H1 (cell line): ENCODE data around the gene BICRAL. TPM values are rescaled to one million over a fixed set of nuclear protein-coding genes. Genes with fewer than 3 reads are reported as not detected.

ENCODE experiments used
- CTCF ChIA-PET: fragments of 300-600 bp; sonication (Branson Sonifier 250); formaldehyde crosslinking; loops from one replicate; lab custom pipeline; 2021; ENCODE audit not compliant: partially characterized antibody; lab: Charles Lee
- POLR2A ChIA-PET: fragments of 300-600 bp; sonication (Branson Sonifier 250); formaldehyde crosslinking; loops from one replicate; lab custom pipeline; 2021; ENCODE audit warnings: inconsistent platforms; ENCODE audit not compliant: partially characterized antibody; lab: Charles Lee
- DNase-seq, 2 experiments: peaks; one replicate each; pipeline versions ENCODE4 v3.0.0 to v3.0.0-alpha.2; 2010 to 2022; ENCODE audit warnings: low spot score in 2 of 2, low read depth in 1 of 2, mixed read lengths in 1 of 2
- FAIRE-seq: peaks from 2 replicates; lab custom pipeline; 2011; peaks lifted over from hg19 to GRCh38; lab: Jason Lieb, UNC
- H2AFZ ChIP-seq: 2 replicates; pipeline ENCODE4 v1.8.1; 2012; ENCODE audit warnings: low read length, inconsistent platforms
- H2AK5ac ChIP-seq: 2 replicates; pipeline ENCODE4 v1.6.1; 2013; ENCODE audit warnings: low read depth, low read length
- H2BK120ac ChIP-seq: replicated peaks from 2 replicates; pipeline ENCODE3; 2013; ENCODE audit warnings: low read depth, low read length, inconsistent platforms
- H2BK12ac ChIP-seq: 2 replicates; pipeline ENCODE4 v1.6.1; 2013; ENCODE audit warnings: low read depth, low read length
- H2BK15ac ChIP-seq: 2 replicates; pipeline ENCODE4 v1.6.1; 2013; ENCODE audit warnings: low read length
- H2BK20ac ChIP-seq: 2 replicates; pipeline ENCODE4 v1.6.1; 2013; ENCODE audit warnings: low read length
- H2BK5ac ChIP-seq: 2 replicates; pipeline ENCODE4 v1.6.1; 2013; ENCODE audit warnings: low read depth, low read length
- H3K14ac ChIP-seq: 2 replicates; pipeline ENCODE4 v1.6.1; 2013; ENCODE audit warnings: inconsistent platforms; ENCODE audit not compliant: insufficient read length
- H3K18ac ChIP-seq: 2 replicates; pipeline ENCODE4 v1.6.1; 2013; ENCODE audit warnings: low read length; ENCODE audit errors: extremely low read depth
- H3K23ac ChIP-seq: 2 replicates; pipeline ENCODE4 v1.6.1; 2013; ENCODE audit warnings: inconsistent platforms; ENCODE audit not compliant: insufficient read length
- H3K23me2 ChIP-seq: 2 replicates; pipeline ENCODE4 v1.6.1; 2013; ENCODE audit warnings: low read depth, low read length
- H3K27ac ChIP-seq: 2 replicates; pipeline ENCODE4 v1.6.1; 2011; ENCODE audit warnings: low read depth, low read length, inconsistent platforms
- H3K27me3 ChIP-seq, 4 experiments: replicated peaks in 1 of 4; 1 replicate in 1 of 4; 2 replicates in 3 of 4; pipeline versions ENCODE4 v1.6.1 to v1.8.1; 2011 to 2013; ENCODE audit warnings: low read length in 3 of 4, mild to moderate bottlenecking in 3 of 4, inconsistent platforms in 2 of 4, mixed read lengths in 2 of 4, moderate library complexity in 1 of 4; ENCODE audit not compliant: control insufficient read depth in 3 of 4, insufficient read depth in 3 of 4; ENCODE audit errors: extremely low read depth in 1 of 4
- H3K36me3 ChIP-seq, 4 experiments: 2 replicates each; pipeline versions ENCODE4 v1.6.1 to v1.8.1; 2011 to 2013; ENCODE audit warnings: mild to moderate bottlenecking in 4 of 4, low read length in 3 of 4, moderate library complexity in 2 of 4, control low read depth in 1 of 4, inconsistent platforms in 1 of 4; ENCODE audit not compliant: insufficient read depth in 4 of 4, control insufficient read depth in 2 of 4
- H3K4ac ChIP-seq: replicated peaks from 2 replicates; pipeline ENCODE3; 2013; ENCODE audit warnings: low read length, low read depth, mixed read lengths, inconsistent platforms; ENCODE audit not compliant: insufficient read length
- H3K4me1 ChIP-seq, 4 experiments: replicated peaks in 1 of 4; 1 replicate in 1 of 4; 2 replicates in 3 of 4; pipeline versions ENCODE4 v1.6.1 to v1.8.1; 2011 to 2013; ENCODE audit warnings: low read length in 3 of 4, inconsistent platforms in 2 of 4, mixed read lengths in 1 of 4; ENCODE audit not compliant: insufficient read depth in 4 of 4, control insufficient read depth in 3 of 4
- H3K4me2 ChIP-seq, 2 experiments: 2 replicates each; pipeline versions ENCODE4 v1.6.1 to v1.8.1; 2011 to 2013; ENCODE audit warnings: low read depth in 2 of 2, low read length in 2 of 2, control low read depth in 1 of 2, inconsistent platforms in 1 of 2, mild to moderate bottlenecking in 1 of 2; ENCODE audit not compliant: insufficient read depth in 1 of 2
- H3K4me3 ChIP-seq, 4 experiments: fragments of 200-600, 300-600 bp in 1 of 4; sonication (generic), shearing (Covaris generic), sonication (Bioruptor Twin) in 1 of 4; 2 replicates each; pipeline versions ENCODE4 v1.5.1 to v1.8.1; 2011 to 2016; ENCODE audit warnings: low read length in 4 of 4, low read depth in 3 of 4, control low read depth in 2 of 4, inconsistent platforms in 2 of 4, mild to moderate bottlenecking in 2 of 4, mixed read lengths in 1 of 4, moderate library complexity in 1 of 4; ENCODE audit not compliant: insufficient read depth in 2 of 4; ENCODE audit errors: extremely low read depth in 1 of 4
- H3K56ac ChIP-seq: replicated peaks from 2 replicates; pipeline ENCODE3; 2013; ENCODE audit warnings: low read depth, mild to moderate bottlenecking, mixed read lengths, low read length, inconsistent platforms; ENCODE audit not compliant: insufficient read length
- H3K79me1 ChIP-seq: 2 replicates; pipeline ENCODE4 v1.6.1; 2013; ENCODE audit warnings: low read depth, low read length, control low read depth
- H3K79me2 ChIP-seq, 2 experiments: 2 replicates each; pipeline versions ENCODE4 v1.6.1 to v1.8.1; 2012 to 2013; ENCODE audit warnings: low read length in 2 of 2, mild to moderate bottlenecking in 2 of 2, inconsistent platforms in 1 of 2; ENCODE audit not compliant: insufficient read depth in 2 of 2, control insufficient read depth in 1 of 2
- H3K9ac ChIP-seq, 4 experiments: replicated peaks in 1 of 4; 1 replicate in 1 of 4; 2 replicates in 3 of 4; pipeline versions ENCODE4 v1.6.1 to v1.8.1; 2011 to 2013; ENCODE audit warnings: low read depth in 3 of 4, low read length in 3 of 4, control low read depth in 2 of 4, mild to moderate bottlenecking in 2 of 4, moderate library complexity in 2 of 4, inconsistent platforms in 1 of 4; ENCODE audit errors: extremely low read depth in 1 of 4
- H3K9me3 ChIP-seq, 2 experiments: 2 replicates each; pipeline versions ENCODE4 v1.6.1 to v1.8.1; 2012 to 2013; ENCODE audit warnings: mild to moderate bottlenecking in 2 of 2, moderate library complexity in 2 of 2, control low read depth in 1 of 2, inconsistent platforms in 1 of 2, low read depth in 1 of 2, low read length in 1 of 2, mixed read lengths in 1 of 2; ENCODE audit not compliant: insufficient read depth in 2 of 2
- H4K20me1 ChIP-seq, 2 experiments: replicated peaks in 1 of 2; 2 replicates each; pipeline versions ENCODE3 to v1.8.1; 2011 to 2013; ENCODE audit warnings: inconsistent platforms in 2 of 2, low read length in 2 of 2, mild to moderate bottlenecking in 1 of 2; ENCODE audit not compliant: insufficient read depth in 2 of 2, control insufficient read depth in 1 of 2
- H4K5ac ChIP-seq: 2 replicates; pipeline ENCODE4 v1.6.1; 2013; ENCODE audit warnings: low read length, low read depth, mixed read lengths, inconsistent platforms; ENCODE audit not compliant: insufficient read length
- H4K8ac ChIP-seq: 2 replicates; pipeline ENCODE4 v1.8.0; 2013; ENCODE audit warnings: mild to moderate bottlenecking, moderate library complexity, low read length, inconsistent platforms; ENCODE audit not compliant: insufficient read depth; ENCODE audit errors: extremely low read depth
- H4K91ac ChIP-seq: replicated peaks from 2 replicates; pipeline ENCODE3; 2013; ENCODE audit warnings: low read length, mixed read lengths, inconsistent platforms; ENCODE audit not compliant: insufficient read length
- ASH2L ChIP-seq: fragments of 200-600, 300-600 bp; sonication (generic); IDR thresholded peaks from one replicate; pipeline ENCODE4 v1.7.1; 2017; ENCODE audit warnings: low read length
- ATF2 ChIP-seq: IDR thresholded peaks from 2 replicates; pipeline ENCODE4 v1.6.1; 2012; ENCODE audit warnings: low read length, inconsistent platforms
- BACH1 ChIP-seq: IDR thresholded peaks from 2 replicates; pipeline ENCODE4 v1.6.1; 2012; ENCODE audit warnings: low read length, improper control_type of control experiment
- BCL11A ChIP-seq, 2 experiments: IDR thresholded peaks; one replicate each; pipeline ENCODE4 v1.6.1; 2011; ENCODE audit warnings: low read depth in 2 of 2, low read length in 2 of 2, mild to moderate bottlenecking in 2 of 2
- BRCA1 ChIP-seq: IDR thresholded peaks from 2 replicates; pipeline ENCODE4 v1.6.1; 2012; ENCODE audit warnings: low read depth, low read length, improper control_type of control experiment
- EP300 ChIP-seq, 2 experiments: IDR thresholded peaks; 1 replicate in 1 of 2; 2 replicates in 1 of 2; pipeline ENCODE4 v1.6.1; 2011 to 2012; ENCODE audit warnings: low read depth in 2 of 2, low read length in 2 of 2, mild to moderate bottlenecking in 2 of 2, borderline replicate concordance in 1 of 2, inconsistent platforms in 1 of 2, moderate library complexity in 1 of 2
- FOSL1 ChIP-seq: IDR thresholded peaks from 2 replicates; pipeline ENCODE4 v1.6.1; 2011; ENCODE audit warnings: mild to moderate bottlenecking, low read depth, low read length, moderate library complexity; ENCODE audit not compliant: insufficient read depth
- MAX ChIP-seq: IDR thresholded peaks from 2 replicates; pipeline ENCODE4 v1.6.1; 2012; ENCODE audit warnings: inconsistent platforms
- SP1 ChIP-seq: IDR thresholded peaks from 2 replicates; pipeline ENCODE4 v1.6.1; 2011; ENCODE audit warnings: low read depth, low read length
- SRF ChIP-seq: IDR thresholded peaks from 2 replicates; pipeline ENCODE4 v1.6.1; 2011; ENCODE audit warnings: mild to moderate bottlenecking, low read depth, low read length, moderate library complexity
- TBP ChIP-seq: IDR thresholded peaks from 2 replicates; pipeline ENCODE4 v1.6.1; 2011; ENCODE audit warnings: low read depth, low read length, improper control_type of control experiment
- TEAD4 ChIP-seq: IDR thresholded peaks from 2 replicates; pipeline ENCODE4 v1.6.1; 2012; ENCODE audit warnings: low read depth, low read length, inconsistent platforms, mixed read lengths
- YY1 ChIP-seq: IDR thresholded peaks from 2 replicates; pipeline ENCODE4 v1.6.1; 2011; ENCODE audit warnings: low read depth, mild to moderate bottlenecking, low read length
- WGBS, 2 experiments: shearing (Covaris generic) in 1 of 2; methylation state at CpG; one replicate each; pipeline versions ENCODE4 v1.1.6 to v1.1.7; 2013 to 2015; ENCODE audit warnings: low lambda C conversion rate in 2 of 2, mixed read lengths in 2 of 2, inconsistent platforms in 1 of 2, low coverage in 1 of 2, missing lambda C conversion rate in 1 of 2; ENCODE audit not compliant: insufficient replicate concordance in 2 of 2, insufficient coverage in 1 of 2, insufficient read length in 1 of 2; ENCODE audit errors: extremely low coverage in 1 of 2, missing lambda C conversion rate in 1 of 2; 5-methylcytosine and 5-hydroxymethylcytosine counted together
- polyA plus RNA-seq, 7 experiments: library from polyadenylated mRNA; depleted of rRNA in 3 of 7; stranded (reverse) in 5 of 7; unstranded in 2 of 7; fragments of >200 nt in 5 of 7; fragments of 200-250 nt in 2 of 7; gene quantifications; 1 replicate in 5 of 7; 2 replicates in 1 of 7; 4 replicates in 1 of 7; pipeline versions ENCODE4 v1.2.1 to v1.2.3, GENCODE V29; 2011 to 2013; ENCODE audit warnings: missing spikeins in 2 of 7, mixed read lengths in 2 of 7
- total RNA-seq: library from RNA; stranded (reverse); fragmentation: NEBNext Ultra II Directional; extraction: Animal tissue kit (Norgen Biotek cat#: 25700); gene quantifications from 2 replicates; pipeline ENCODE4 v1.2.1, GENCODE V29; 2021

BICRAL gene
- total and polyA plus RNA-seq, 2 of the 8 experiments (the other 6 are each of a cell fraction or from before 2014, with no cell fraction given) = 9.4 to 12.2 TPM

DNA sequence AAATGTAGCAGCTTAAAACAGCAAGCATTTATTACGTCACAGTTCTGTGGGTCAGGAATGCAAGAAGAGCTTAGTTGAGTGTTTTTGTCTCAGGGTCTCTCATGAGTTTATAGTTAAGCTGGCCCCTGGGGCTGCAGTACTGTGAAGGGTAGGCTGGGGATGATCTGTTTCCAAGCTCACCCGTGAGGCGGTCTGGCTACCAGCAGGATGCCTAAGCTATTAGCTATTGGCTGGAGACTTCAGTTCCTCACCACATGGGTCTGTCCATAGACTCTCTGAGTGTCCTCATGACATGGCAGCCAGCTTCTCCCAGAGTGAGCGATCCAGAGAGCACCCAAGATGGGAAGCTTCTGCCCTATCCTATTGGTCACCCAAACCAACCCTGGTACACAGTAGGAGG lies 12.8 kb upstream of the BICRAL start:
- no peaks in the 10 kb centered on the region for H4K20me1 ChIP-seq
- no peak overlapping the region for H2BK20ac ChIP-seq
- no peak overlapping the region for H2BK12ac ChIP-seq
- H2BK120ac ChIP-seq = no peak overlapping the region
- H3K14ac ChIP-seq = no peak overlapping the region
- no peaks in the 10 kb centered on the region for H3K23me2 ChIP-seq
- no peak overlapping the region for H2BK5ac ChIP-seq
- H3K4me1 ChIP-seq = peaks cover 5 to 16% (median 7%) of the 10 kb centered on the region in 4 experiments; a peak in 6 of 7 replicates
- H3K9me3 ChIP-seq = no peaks in the 10 kb centered on the region
- no peak overlapping the region for H3K18ac ChIP-seq
- no peak overlapping the region for H2AK5ac ChIP-seq
- no peak overlapping the region for H3K9ac ChIP-seq
- no peak overlapping the region for H4K5ac ChIP-seq
- H3K4me3 ChIP-seq = no peak overlapping the region
- no peak overlapping the region for H4K91ac ChIP-seq
- H4K8ac ChIP-seq = no peak overlapping the region
- no peak overlapping the region for H3K23ac ChIP-seq
- CTCF ChIA-PET = interaction anchor here (1.0 to 2.5 kb wide), 4 partner anchors 11 to 21 kb away, joined by 3 to 8 read pairs (median 4); no protein-coding TSS in a partner anchor
- H3K79me1 ChIP-seq = peaks cover 2% of the 10 kb centered on the region
- H3K4me2 ChIP-seq = no peak overlapping the region
- 92% methylated on average over 4 of the region's 4 CpGs; no CpG with 5 or more reads in 1 of the 2 experiments for WGBS, 2 experiments
- H2AFZ ChIP-seq = no peak overlapping the region
- H3K27me3 ChIP-seq = no peaks in the 10 kb centered on the region; a peak in 1 of 7 replicates
- DNase-seq (no peak), FAIRE-seq (no peak)
- H3K27ac ChIP-seq = no peak overlapping the region
- POLR2A ChIA-PET = interaction anchor here (1.3 to 16.3 kb wide), 6 partner anchors 9 to 122 kb away, joined by 8 to 268 read pairs (median 46); partner anchors contain the start of genes BICRAL, RPL7L1 and TBCC
- no peak overlapping the region for H3K56ac ChIP-seq
- no peaks in the 10 kb centered on the region; a peak in 1 of 8 replicates for H3K36me3 ChIP-seq
- H3K79me2 ChIP-seq = no peaks in the 10 kb centered on the region
- no peak overlapping the region for H2BK15ac ChIP-seq
- H3K4ac ChIP-seq = no peak overlapping the region
- TF ChIP-seq ASH2L (no peak), EP300 (IDR thresholded peaks at IDR 0.05; ENCODE audit: borderline replicate concordance in 1 of 2, low read depth in 2 of 2, low read length in 2 of 2) (no peak), SP1 (no peak), SRF (no peak), YY1 (no peak), TBP (no peak), BRCA1 (no peak), BACH1 (no peak), ATF2 (no peak), MAX (no peak), BCL11A (IDR thresholded peaks at IDR 0.05; ENCODE audit: low read depth in 2 of 2, low read length in 2 of 2) (no peak), TEAD4 (no peak), FOSL1 (no peak)
